NCI-H524 (cell line): ENCODE measurements around the gene RAB26.
"Not testable (repeated sequence)": the region's sequence is repeated elsewhere in the genome, so short reads cannot be mapped to it uniquely, and the experiment has no call there.

ENCODE experiments used
- DNase-seq, 2 experiments: peaks; one replicate each; lab custom pipeline; 2025; lab: John Stamatoyannopoulos, UW

RAB26 gene

GRCh38 chr16:2196162-2196980 is 47.9 kb downstream of the RAB26 start, which contains the start of gene CASKIN1:
Gene CASKIN1 (minus strand): TSS chr16:2196605. CDS start chr16:2196432, 173 bp downstream.
- no peak for DNase-seq

- no peak for DNase-seq
Observed at GRCh38 chr16:2196981-2197511, 48.6 kb downstream of the RAB26 start.

GRCh38 chr16:2197765-2198164 is 49.3 kb downstream of the RAB26 start:
- DNase-seq = no peak

DNA sequence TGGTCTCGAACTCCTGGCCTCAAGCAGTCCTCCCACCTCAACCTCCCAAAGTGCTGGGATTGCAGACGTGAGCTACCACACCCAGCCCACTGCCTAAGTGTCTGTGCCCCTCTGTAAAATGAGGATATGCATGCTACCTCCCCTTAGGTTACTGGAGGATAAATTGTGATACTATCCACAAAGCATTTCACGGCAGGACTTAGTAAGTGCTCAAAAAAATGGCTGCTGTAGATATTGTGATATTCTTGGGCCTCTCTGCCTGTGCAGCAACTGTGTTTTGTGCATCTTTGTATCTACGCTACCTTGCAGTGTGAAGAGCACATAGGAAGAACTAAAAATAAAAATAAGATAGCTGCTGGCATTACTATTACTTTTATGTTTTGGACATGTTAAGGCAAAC is 49.9 kb downstream of the RAB26 start:
- no peak for DNase-seq

DNA sequence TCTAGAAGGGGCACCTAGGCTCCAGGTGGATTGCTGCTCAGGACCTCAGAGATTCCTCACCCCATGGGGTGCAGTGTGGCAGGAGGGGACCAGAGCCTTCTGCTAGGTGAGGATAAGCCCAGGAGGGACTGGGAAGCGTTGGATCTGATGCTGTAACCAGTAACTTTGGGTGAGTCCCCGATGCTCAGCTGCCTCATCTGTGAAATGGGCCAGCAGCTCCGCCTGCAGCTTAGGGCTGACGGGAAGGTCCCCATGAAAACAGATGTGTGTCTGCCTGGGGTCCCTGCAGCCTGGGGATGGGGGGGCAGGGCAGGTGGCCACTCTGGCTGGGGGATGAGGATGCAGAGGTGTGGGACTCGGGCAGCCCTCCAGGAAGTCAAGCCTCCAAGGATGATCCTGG is 50.7 kb downstream of the RAB26 start:
- DNase-seq = no peak

DNA sequence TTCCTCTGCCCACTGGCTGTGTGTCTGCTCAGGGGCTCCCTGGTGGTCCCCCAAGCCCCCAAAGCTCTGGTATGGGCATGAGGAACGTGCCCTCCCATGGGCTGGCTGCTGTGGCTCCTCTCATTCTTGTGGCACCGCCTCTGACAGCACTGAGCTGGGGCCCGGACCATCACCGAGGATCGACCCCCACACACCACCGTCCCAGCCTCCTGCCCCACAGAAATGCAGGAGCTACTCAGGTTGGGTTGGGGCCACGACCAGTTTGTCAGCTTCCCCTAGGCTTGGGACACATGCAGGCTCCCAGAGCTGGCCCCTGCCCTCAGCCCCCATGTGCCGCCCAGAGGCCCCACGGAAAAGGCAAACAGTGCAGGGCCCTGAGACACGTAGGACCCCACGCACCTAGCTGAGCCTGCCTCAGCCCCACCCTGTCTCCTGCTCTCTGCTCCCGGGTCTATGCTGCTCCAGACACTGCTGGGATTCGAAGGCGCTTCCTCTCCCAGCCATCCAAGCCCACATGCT is 51.3 kb downstream of the RAB26 start:
- DNase-seq = no peak

- DNase-seq = no peak
Observed at GRCh38 chr16:2200313-2200712, 51.9 kb downstream of the RAB26 start.

DNA sequence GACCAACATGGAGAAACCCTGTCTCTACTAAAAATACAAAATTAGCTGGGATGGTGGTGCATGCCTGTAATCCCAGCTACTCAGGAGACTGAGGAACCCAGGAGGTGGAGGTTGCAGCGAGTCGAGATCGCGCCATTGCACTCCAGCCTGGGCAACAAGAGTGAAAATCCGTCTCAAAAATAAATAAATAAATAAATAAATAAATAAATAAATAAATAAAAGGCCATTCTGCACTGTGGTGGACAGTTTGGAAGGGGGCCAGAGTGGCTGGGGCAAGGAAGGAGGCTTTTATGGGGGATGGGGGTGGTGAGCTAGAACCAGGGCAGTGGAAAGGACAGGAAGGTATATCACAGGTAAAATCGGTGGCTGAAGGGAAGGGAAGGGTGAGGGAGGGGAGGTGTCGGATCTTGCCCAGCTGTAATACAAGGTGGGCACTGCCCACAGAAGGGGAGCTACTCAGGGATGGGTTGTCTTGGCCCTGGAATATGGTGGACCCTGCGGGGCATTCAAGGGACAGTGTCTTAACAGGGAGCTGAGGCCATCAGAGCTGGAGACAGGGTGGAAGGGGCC is 54.8 kb downstream of the RAB26 start:
- not testable (repeated sequence) for DNase-seq
